NCI-H2081 (cell line): Measurements from ENCODE around the gene DPYSL4.

Experiments
- DNase-seq, 2 experiments: peaks; one replicate each; lab custom pipeline; 2025; lab: John Stamatoyannopoulos, UW

The DPYSL4 gene

DNA sequence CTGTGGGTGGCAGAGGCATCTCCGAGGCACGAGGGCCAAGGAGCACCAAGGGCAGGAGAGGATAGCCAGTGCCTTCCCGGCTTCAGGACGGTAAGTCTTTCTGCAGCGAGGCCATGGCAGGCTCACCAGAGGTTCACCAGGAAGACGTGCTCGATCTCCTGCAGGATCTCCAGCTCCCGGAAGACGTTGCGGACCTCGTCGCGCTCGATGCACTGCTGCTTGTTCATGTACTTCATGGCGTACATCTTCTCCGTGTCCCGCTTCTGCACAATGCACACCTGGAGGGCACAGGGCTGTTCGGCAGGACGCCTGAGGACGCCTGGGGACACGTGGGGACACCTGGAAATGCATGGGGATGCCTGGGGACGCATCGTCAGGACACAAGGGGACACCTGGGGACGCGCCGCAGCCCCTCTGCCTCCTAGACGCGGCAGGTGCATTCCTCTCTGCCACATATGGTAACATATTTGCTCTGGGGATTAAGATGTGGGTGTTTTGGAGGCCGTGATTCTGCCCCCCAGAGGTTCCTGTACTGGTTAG, 41.2 kb downstream of the DPYSL4 start:
- no peak for DNase-seq

DNA sequence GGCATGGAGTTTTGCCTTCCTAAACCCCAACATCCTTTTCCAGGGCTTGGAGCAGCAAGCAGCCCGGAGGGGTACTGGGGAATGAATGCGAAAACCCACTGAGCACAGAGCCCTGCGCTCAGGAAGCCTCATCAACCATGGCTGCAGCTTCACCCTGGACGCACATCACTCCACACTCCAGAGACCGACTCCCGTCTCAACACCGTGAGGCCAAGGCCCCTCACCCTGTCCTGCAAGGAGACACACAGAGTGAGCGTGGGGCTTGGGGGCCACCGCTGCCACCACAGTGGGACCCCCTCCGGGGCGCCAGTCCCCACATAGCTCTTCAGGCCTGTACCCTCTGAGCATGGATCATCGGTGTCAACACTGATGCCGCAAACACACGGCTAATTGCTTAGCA, 41.9 kb downstream of the DPYSL4 start:
- no peak for DNase-seq

- DNase-seq = no peak
Observed at GRCh38 chr10:132229096-132229495, 42.3 kb downstream of the DPYSL4 start.

DNA sequence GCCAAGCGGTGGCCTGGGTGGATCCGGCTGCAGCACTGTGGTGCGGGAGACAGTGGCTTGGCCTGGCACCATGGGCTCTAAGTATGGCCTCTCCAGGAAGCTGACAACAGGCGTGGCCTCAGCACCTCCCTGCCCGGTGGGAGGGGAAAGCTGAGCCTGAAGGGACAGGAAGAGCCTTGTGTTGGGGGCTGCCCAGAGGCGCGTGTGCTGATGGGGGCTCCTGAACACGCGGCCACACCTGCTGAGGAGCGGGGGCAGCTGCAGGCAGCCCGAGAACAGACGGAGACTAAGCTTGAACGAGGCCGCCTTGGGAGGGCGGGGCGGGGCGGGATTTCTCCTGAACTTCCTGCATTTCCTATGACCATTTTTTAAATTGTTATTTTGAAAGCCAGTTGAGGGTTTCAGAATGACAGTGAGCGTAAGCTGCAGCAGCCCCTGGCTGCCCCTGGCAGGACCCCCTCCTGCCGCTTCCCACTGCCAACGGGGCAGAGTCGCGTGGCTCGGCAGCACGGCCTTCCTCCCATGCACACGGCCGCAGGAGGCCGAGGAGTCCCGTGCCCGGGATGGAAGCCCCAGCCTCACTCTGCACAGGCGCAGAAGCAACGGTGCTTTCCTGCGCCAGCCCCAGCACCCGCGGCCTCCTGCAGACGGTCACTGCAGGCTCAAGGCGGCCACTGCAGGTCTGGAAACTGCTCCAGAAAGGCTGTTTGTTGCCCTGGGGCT, 43.2 kb downstream of the DPYSL4 start:
- no peak for DNase-seq

DNA sequence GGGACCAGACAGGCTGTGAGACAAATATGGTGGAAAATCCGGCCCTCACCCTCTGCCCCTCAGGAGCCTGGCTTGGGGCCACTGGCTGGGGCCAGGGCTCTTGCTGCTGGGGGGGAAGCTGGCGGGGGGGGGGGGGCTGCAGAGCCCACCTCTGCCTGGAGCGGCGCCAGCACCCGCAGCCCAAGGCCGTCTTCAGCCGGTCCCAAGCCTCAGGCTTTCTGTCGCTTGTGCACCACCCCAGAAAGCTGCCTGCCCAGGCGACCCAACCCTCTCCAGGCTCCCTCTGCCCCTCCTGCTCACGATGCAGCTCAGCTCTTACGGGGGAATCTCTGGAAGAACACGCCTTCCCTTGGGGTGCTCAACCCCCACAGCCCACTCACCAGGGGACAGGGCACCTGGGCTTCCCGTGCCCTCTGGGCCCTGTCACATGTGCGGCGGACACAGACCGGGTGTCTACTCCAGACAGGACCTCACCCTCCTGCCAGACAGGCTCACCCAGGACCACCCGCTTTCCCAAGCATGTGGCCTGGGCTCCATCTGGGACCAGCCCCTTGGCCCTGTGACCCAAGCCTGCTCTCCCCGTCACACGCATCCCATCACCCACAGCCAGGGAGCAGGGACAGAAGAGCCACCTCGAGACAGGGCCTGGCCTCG, 43.9 kb downstream of the DPYSL4 start:
- DNase-seq = no peak

DNA sequence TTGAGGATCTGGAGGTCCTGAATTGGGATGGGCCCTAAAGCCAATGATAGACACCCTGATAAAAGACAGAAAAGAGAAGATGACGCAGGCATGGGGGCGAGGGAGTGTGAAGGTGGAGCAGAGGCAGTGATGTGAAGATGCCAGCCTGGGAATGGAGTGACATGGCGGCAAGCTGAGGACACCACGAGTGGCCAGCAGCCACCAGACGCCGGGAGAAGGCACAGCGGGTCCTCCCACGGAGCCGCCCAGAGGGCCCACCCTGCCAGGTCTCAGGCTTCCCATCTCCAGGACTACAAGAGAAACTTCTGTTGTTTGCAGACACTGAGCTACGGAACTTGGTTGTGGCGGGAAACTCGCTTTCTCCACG, 44.9 kb downstream of the DPYSL4 start:
- no peak for DNase-seq

- peak in 1 of 2 experiments; percentile 2 for DNase-seq
Observed at GRCh38 chr10:132232023-132232951, 45.5 kb downstream of the DPYSL4 start.

DNA sequence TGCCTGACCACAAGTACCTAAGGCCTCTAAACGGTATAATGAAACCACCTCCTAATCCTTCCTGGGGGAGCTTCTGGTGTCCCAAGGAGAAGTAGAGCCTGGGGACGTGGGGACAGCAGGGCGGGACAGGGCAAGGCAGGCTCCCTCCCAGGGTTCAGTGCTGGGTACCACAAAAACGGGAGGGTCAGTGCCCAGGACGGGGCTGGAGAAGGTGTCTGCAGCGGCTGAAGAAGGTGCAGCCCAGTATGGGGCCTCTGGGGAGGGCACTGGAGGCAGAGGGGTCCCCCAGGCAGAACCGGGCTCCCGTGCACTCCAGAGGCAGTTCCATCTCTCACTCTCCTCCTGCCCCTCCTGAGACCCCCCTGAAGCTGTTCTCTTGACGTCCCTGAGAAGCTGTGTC, 46.2 kb downstream of the DPYSL4 start:
- no peak for DNase-seq

DNA sequence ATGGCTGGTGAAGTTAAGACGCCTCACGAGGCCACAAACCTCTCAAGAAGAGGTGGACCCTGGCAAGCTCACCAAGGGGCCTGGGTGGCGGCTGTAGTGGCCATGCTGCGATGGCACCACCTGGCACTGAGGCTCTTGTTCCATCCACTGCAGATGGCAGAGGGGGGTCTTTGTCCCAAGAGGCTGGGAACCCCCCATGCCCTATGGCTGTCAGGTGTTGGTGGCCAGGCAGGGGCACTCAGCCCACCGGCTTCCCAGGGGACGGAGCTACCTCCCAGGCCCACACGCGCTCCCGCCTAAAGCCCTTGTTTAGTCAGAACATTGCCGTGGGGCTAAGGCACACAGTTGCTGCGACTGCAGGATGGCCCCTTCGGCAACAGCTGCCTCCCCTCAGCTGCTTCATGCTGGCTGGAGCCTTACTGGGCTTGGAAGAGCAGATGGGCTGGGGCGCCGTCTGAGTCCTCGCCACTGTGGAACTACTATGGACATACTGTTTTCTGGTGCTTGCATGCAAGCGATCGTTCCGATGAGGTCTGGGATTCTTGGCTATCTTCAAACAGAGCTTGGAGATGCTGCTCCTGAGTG, 46.8 kb downstream of the DPYSL4 start:
- no peak for DNase-seq

DNA sequence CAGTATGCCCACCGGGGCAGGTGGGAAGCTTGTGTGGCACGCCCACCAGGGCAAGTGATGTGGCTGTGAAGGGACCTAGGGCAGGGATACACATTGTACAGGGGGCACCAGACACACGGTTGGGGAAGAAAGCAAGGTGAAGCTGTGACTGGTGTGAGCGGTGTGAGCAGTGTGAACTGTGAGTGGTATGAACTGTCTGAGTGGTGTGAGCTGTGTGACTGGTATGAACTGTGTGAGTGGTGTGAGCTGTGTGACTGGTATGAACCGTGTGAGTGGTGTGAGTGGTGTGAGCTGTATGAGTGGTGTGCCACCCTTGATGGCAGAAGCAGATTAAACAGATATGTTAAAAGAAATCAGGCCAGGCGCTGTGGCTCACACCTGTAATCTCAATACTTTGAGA, 48.1 kb downstream of the DPYSL4 start:
- DNase-seq = no peak

GRCh38 chr10:132236161-132236560, 49.4 kb downstream of the DPYSL4 start:
- DNase-seq = no peak

DNA sequence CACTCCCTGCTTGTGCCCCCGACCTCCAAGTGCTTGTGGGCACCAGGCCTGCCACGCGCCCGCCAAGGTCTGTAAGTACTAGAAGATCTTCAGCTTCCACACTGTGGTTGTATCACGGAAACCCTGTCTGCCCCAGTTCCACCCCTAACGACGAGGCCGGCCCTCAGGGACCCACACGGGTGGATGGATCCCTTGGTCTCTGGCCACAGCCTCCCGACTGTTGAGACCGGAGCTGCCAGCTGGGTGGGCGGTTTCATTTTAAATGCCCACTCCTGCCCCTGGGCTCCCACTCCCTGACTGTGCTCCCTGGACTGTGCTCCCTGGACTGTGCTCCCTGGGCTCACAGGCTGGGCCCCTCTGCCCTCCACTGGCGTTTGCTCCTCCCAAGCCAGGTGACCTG, 50.1 kb downstream of the DPYSL4 start:
- DNase-seq = no peak

- DNase-seq = no peak
Observed at GRCh38 chr10:132237396-132237795, 50.6 kb downstream of the DPYSL4 start.

GRCh38 chr10:132237871-132238270, 51.1 kb downstream of the DPYSL4 start:
- DNase-seq = no peak

- no peak for DNase-seq
Observed at GRCh38 chr10:132238371-132239125, 51.8 kb downstream of the DPYSL4 start.

GRCh38 chr10:132239126-132240031, 52.6 kb downstream of the DPYSL4 start:
- DNase-seq = no peak

DNA sequence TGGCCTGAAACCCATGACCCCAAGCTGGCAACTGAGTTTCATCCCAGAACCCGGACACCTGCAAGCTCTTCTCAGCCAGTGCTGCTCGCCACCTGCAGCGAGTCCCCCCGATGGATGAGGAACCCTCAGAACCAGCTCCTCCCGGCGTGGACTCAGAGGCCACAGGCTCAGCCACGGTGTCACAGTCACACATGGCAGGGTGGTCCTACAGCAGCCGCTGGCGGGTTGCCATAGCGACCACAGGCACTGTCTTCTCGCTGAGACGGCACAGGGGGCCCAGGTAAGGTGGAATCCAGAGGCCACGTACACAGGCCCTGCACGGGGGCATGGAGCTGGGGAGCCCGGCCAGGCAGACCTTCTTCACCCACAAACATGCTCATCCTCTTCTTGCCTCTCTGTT, 53.4 kb downstream of the DPYSL4 start:
- no peak for DNase-seq

DNA sequence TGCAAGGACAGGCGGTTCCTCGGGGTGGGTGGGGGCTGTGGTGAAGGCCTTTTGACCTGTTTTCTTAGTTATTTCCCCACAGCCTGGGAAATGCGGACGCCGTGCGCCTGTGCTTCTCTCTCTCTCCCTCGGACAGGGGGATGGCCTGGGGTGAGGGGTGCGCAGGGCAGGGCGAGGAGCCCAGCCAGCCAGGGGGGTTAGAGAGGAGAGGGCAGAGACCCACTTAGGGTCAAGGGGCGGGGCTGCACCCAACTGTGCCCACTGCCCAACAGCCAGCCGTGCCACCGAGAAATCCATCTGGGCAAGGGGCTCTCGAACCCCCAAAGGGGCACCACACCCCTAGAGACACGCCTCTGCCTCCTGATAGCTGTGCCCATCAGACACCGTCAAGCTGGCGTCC, 53.8 kb downstream of the DPYSL4 start:
- no peak for DNase-seq

- DNase-seq = no peak
Observed at GRCh38 chr10:132241086-132241485, 54.3 kb downstream of the DPYSL4 start.

- DNase-seq = no peak
Observed at GRCh38 chr10:132241496-132241895, 54.7 kb downstream of the DPYSL4 start.
